Calu3 (cell line): ENCODE data around the gene ANGPTL2. TPM values are rescaled to one million over a fixed set of nuclear protein-coding genes. Genes with fewer than 3 reads are reported as not detected.

Experiments
- BruUV-seq: library from RNA; stranded (reverse); fragments of 400-500 nt; replicated peaks from 2 replicates; lab custom pipeline; 2021; lab: Mats Ljungman, UMichigan
- CTCF ChIA-PET: fragments of 300-600 bp; sonication (Branson Sonifier 250); formaldehyde crosslinking; loops from one replicate; lab custom pipeline; 2022; ENCODE audit warnings: antibody characterized with exemption; lab: Charles Lee
- DNase-seq: peaks from one replicate; pipeline ENCODE4 v3.0.0; 2022
- H3K27ac Mint-ChIP-seq: one replicate; pipeline ENCODE4 v1.8.0; 2022; ENCODE audit warnings: mixed read lengths; ENCODE audit not compliant: unreplicated experiment
- H3K27me3 Mint-ChIP-seq: one replicate; pipeline ENCODE4 v1.8.0; 2022; ENCODE audit warnings: mixed read lengths; ENCODE audit not compliant: unreplicated experiment
- H3K36me3 Mint-ChIP-seq: one replicate; pipeline ENCODE4 v1.8.0; 2022; ENCODE audit warnings: mild to moderate bottlenecking, moderate library complexity, mixed read lengths; ENCODE audit not compliant: insufficient read depth, unreplicated experiment
- H3K4me1 Mint-ChIP-seq: one replicate; pipeline ENCODE4 v1.8.0; 2022; ENCODE audit warnings: mild to moderate bottlenecking, low read depth, mixed read lengths; ENCODE audit not compliant: unreplicated experiment
- H3K4me3 Mint-ChIP-seq: one replicate; pipeline ENCODE4 v1.8.0; 2022; ENCODE audit warnings: mild to moderate bottlenecking, low read depth, moderate library complexity, mixed read lengths; ENCODE audit not compliant: unreplicated experiment
- H3K9me3 Mint-ChIP-seq: one replicate; pipeline ENCODE4 v1.8.0; 2022; ENCODE audit warnings: low read depth, mixed read lengths; ENCODE audit not compliant: unreplicated experiment
- intact Hi-C: fragments of 100-400 bp; cut with micrococcal nuclease; formaldehyde crosslinking; loops from one replicate; pipeline ENCODE4 v1.10.0; 2022; ENCODE audit not compliant: unreplicated experiment
- total RNA-seq: library from RNA; stranded (reverse); gene quantifications from 2 replicates; pipeline ENCODE4 v1.2.3, GENCODE V29; 2022
- TF ChIP-seq, protein P1 (sequence below): fragments of 200-600 bp; IDR thresholded peaks from one replicate; pipeline ENCODE4 v1.8.0; 2022; ENCODE audit warnings: antibody characterized with exemption; ENCODE audit not compliant: unreplicated experiment

ANGPTL2 gene
- total RNA-seq, 1 experiment from 2014 or later = not detected

DNA sequence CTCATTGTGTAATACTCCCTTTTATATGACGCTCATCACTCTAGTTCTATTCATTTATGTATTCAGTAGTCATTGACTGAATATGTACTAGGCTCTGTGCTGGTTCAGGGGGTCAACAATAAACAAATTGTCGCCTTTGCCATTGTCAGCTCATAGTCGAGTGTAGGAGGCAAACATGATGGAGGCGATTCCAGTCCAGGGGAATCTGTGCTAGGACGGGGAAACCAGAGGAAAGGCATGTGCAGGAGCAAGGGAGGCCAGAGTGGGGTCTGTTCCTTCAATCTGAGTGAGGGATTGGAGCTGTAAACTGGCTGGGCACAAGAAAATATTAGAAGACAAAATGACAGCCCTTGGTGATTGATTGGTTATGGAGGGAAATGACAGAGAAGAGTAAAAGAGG, 83.9 kb downstream of the ANGPTL2 start:
- no peak overlapping the region for H3K27ac Mint-ChIP-seq
- intact Hi-C loops = no loop called here
- no peaks in the 10 kb centered on the region for H3K27me3 Mint-ChIP-seq
- H3K4me1 Mint-ChIP-seq = no peaks in the 10 kb centered on the region
- H3K4me3 Mint-ChIP-seq = no peak overlapping the region
- DNase-seq = no peak
- H3K36me3 Mint-ChIP-seq = no peaks in the 10 kb centered on the region
- TF ChIP-seq, protein P1, sequence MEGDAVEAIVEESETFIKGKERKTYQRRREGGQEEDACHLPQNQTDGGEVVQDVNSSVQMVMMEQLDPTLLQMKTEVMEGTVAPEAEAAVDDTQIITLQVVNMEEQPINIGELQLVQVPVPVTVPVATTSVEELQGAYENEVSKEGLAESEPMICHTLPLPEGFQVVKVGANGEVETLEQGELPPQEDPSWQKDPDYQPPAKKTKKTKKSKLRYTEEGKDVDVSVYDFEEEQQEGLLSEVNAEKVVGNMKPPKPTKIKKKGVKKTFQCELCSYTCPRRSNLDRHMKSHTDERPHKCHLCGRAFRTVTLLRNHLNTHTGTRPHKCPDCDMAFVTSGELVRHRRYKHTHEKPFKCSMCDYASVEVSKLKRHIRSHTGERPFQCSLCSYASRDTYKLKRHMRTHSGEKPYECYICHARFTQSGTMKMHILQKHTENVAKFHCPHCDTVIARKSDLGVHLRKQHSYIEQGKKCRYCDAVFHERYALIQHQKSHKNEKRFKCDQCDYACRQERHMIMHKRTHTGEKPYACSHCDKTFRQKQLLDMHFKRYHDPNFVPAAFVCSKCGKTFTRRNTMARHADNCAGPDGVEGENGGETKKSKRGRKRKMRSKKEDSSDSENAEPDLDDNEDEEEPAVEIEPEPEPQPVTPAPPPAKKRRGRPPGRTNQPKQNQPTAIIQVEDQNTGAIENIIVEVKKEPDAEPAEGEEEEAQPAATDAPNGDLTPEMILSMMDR = no peak
- no peaks in the 10 kb centered on the region for H3K9me3 Mint-ChIP-seq
- no TSS peak for BruUV-seq
- CTCF ChIA-PET = no interaction called here

Other genes with a start within 250 kb of the ANGPTL2 start
- 8.3 and 9.4 TPM in 2 replicates for gene RALGPS1, start 207.9 kb downstream of the ANGPTL2 start, total RNA-seq
- gene GARNL3, start 142.1 kb upstream of the ANGPTL2 start, total RNA-seq = 2.8 and 3.3 TPM in 2 replicates